ENCODE results near the gene PARD3B. TPM values are rescaled to one million over a fixed set of nuclear protein-coding genes. Genes with fewer than 3 reads are reported as not detected.

PARD3B gene
- total and polyA plus RNA-seq, 2 experiments from 2014 or later: 3.5 to 4.4 TPM

DNA sequence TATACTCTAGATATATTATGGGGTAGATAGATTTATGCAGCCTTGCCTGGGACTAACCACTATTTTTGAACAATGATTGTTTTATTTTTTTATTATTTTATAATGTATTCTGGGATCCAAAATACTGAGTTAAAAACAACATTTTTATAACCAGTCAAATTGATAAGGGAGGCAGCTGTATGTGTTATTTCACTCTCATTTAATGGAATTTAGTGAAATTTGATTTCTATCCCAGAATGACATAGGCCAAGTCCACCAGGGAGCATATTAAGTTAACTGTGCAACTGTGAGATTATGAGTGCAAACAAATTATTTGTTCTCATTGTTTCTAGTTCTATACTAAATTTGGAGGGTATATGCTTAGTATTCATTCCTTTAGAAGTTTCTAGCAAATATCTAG is 583.5 kb downstream of the PARD3B start:
- Histone ChIP-seq H4K20me1 (replicated peaks; ENCODE audit: insufficient read depth) (no peaks in the 10 kb centered on the region), H3K27me3 (ENCODE audit: insufficient read depth) (no peaks in the 10 kb centered on the region), H3K36me3 (ENCODE audit: insufficient read depth) (no peaks in the 10 kb centered on the region), H3K9me2 (ENCODE audit: insufficient read depth) (peaks cover under 1% of the 10 kb centered on the region), H3K27ac (ENCODE audit: low read depth) (no peak overlapping the region), H3F3A (replicated peaks; ENCODE audit: low read depth) (no peaks in the 10 kb centered on the region), H2AFZ (no peak overlapping the region), H3K79me2 (replicated peaks; ENCODE audit: insufficient read depth) (no peaks in the 10 kb centered on the region), H3K4me1 (ENCODE audit: insufficient read depth) (peaks cover 19% of the 10 kb centered on the region), H3K4me2 (no peak overlapping the region), H3K4me3 (no peak overlapping the region)
- no peak for TF ChIP-seq ZNF462 (CRISPR knock-in tag; IDR thresholded peaks at IDR 0.05)
- TF ChIP-seq, protein P1, sequence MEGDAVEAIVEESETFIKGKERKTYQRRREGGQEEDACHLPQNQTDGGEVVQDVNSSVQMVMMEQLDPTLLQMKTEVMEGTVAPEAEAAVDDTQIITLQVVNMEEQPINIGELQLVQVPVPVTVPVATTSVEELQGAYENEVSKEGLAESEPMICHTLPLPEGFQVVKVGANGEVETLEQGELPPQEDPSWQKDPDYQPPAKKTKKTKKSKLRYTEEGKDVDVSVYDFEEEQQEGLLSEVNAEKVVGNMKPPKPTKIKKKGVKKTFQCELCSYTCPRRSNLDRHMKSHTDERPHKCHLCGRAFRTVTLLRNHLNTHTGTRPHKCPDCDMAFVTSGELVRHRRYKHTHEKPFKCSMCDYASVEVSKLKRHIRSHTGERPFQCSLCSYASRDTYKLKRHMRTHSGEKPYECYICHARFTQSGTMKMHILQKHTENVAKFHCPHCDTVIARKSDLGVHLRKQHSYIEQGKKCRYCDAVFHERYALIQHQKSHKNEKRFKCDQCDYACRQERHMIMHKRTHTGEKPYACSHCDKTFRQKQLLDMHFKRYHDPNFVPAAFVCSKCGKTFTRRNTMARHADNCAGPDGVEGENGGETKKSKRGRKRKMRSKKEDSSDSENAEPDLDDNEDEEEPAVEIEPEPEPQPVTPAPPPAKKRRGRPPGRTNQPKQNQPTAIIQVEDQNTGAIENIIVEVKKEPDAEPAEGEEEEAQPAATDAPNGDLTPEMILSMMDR (conservative IDR thresholded peaks at IDR 0.05; ENCODE audit: low read depth in 2 of 2): no peak
- TF ChIP-seq, protein P2, sequence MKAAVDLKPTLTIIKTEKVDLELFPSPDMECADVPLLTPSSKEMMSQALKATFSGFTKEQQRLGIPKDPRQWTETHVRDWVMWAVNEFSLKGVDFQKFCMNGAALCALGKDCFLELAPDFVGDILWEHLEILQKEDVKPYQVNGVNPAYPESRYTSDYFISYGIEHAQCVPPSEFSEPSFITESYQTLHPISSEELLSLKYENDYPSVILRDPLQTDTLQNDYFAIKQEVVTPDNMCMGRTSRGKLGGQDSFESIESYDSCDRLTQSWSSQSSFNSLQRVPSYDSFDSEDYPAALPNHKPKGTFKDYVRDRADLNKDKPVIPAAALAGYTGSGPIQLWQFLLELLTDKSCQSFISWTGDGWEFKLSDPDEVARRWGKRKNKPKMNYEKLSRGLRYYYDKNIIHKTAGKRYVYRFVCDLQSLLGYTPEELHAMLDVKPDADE (IDR thresholded peaks at IDR 0.05): no peak
- no peak for TF ChIP-seq REST (IDR thresholded peaks at IDR 0.05; ENCODE audit: unreplicated experiment)
- no peak for TF ChIP-seq POLR2AphosphoS5 (IDR thresholded peaks at IDR 0.05; ENCODE audit: low read depth)
- no peak for TF ChIP-seq ZNF114 (CRISPR knock-in tag; IDR thresholded peaks at IDR 0.05)
- no peak for TF ChIP-seq EZH2phosphoT487 (IDR thresholded peaks at IDR 0.05; ENCODE audit: unreplicated experiment)
- TF ChIP-seq ZNF331 (CRISPR knock-in tag; IDR thresholded peaks at IDR 0.05; ENCODE audit: low read depth): no peak
- TF ChIP-seq NANOG (IDR thresholded peaks at IDR 0.05; ENCODE audit: borderline replicate concordance): no peak
- TF ChIP-seq JUNB (IDR thresholded peaks at IDR 0.05; ENCODE audit: unreplicated experiment): no peak
- no peak for TF ChIP-seq STAT1 (IDR thresholded peaks at IDR 0.05; ENCODE audit: unreplicated experiment)
- no peak for TF ChIP-seq EZH2 (IDR thresholded peaks at IDR 0.05; ENCODE audit: low read depth, unreplicated experiment)
- TF ChIP-seq CREB1 (CRISPR knock-in tag; IDR thresholded peaks at IDR 0.05; ENCODE audit: low read depth): no peak
- Mint-ChIP-seq H3K36me3 (ENCODE audit: low read depth) (no peaks in the 10 kb centered on the region), H3K27me3 (ENCODE audit: insufficient read depth, low read depth, poor library complexity) (peaks cover 2% of the 10 kb centered on the region), H3K27ac (no peak overlapping the region), H3K9me3 (no peaks in the 10 kb centered on the region), H3K4me1 (peaks cover 15% of the 10 kb centered on the region), H3K4me3 (no peak overlapping the region)
- ATAC-seq (no peak), DNase-seq (ENCODE audit: low spot score) (no peak)
